KOPT-K1 (cell line): ENCODE data around the gene ACTR2.
A peak's percentile ranks its signal among the peaks of the same experiment; 100 is the strongest.
"Not testable (repeated sequence)": the region's sequence is repeated elsewhere in the genome, so short reads cannot be mapped to it uniquely, and the experiment has no call there.

Source experiments
- H3K27ac ChIP-seq: fragments of 200-600 bp; sonication (generic); 2 replicates; pipeline ENCODE4 v1.5.1; 2016; ENCODE audit warnings: antibody characterized with exemption, mild to moderate bottlenecking, low read depth, low read length; ENCODE audit not compliant: poor library complexity, severe bottlenecking
- H3K36me3 ChIP-seq: fragments of 200-600 bp; sonication (generic); 2 replicates; pipeline ENCODE4 v1.5.1; 2017; ENCODE audit warnings: antibody characterized with exemption, mild to moderate bottlenecking, low read length, moderate library complexity; ENCODE audit not compliant: insufficient read depth
- H3K9me3 ChIP-seq: fragments of 200-600 bp; sonication (generic); 2 replicates; pipeline ENCODE4 v1.5.1; 2017; ENCODE audit warnings: antibody characterized with exemption, low read length, mild to moderate bottlenecking; ENCODE audit not compliant: insufficient read depth, poor library complexity, severe bottlenecking

Gene ACTR2

DNA sequence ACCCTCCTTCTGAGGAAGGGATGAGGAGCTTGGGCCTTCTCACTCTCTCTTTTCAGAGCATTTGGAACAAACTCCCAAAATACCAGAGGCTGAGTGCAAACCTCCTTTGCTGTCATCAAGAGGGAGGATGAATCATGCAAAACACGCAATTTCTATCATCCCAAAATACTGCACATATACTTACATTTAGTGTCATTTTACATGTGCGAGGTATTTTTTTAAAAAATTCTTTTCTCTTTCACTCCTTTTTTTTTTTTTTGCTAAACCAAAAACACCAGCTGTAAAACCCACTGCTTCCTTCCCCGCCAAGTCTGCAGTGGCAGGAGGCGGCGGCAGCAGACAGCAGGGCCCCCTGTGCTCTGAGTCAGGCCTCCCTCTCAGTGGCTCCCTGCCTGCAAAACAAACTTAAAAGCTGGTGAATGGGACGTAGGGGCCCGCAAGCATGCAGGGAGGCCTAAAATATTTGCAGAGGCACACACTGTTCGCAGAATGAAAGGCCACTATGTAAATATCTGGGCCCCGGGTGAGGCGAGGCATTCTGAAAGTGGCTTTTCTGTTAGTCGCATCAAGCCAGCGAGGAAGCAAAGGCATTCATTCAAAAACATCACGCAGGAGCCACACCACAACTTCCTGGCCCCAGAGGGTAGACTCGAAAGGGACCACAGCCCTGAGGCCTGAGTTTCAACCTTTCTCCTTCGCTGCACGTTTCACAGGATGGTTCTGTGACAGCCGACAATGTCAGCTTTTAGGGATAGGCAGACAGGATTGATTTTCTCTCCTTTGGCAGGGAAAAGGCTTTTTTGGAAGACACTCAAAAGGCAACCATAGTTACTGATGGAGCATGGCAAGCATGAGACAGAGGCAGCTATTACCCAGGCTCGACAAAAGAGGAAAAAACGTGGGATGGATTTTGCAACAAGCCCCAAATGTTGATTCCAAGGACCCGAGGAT lies 73.4 kb downstream of the ACTR2 start:
- Histone ChIP-seq H3K36me3 (no peaks in the 10 kb centered on the region), H3K27ac (peak overlapping the region; percentile 68), H3K9me3 (no peaks in the 10 kb centered on the region)

DNA sequence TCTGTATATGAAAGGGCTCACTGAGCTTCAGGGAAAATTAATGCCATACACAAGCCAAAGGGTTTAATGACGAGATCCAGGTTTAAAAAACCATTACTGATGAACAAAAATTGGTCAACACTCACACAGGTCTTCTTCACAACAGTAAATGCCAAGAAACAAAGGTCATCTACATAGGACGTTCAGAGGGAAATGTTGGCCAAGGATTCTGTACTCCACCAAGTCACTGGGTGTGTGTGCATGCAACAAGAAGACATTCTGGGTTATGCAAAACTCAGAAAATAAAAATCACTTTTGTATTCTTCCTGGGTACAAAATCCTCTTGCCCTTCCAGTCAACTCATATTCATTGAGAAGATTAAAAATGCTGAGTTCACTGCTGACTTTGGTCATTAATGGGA lies 78.3 kb downstream of the ACTR2 start:
- peaks cover 18% of the 10 kb centered on the region; the same call in 1 of the 2 replicates for H3K36me3 ChIP-seq
- H3K27ac ChIP-seq: no peak overlapping the region
- no peaks in the 10 kb centered on the region for H3K9me3 ChIP-seq

DNA sequence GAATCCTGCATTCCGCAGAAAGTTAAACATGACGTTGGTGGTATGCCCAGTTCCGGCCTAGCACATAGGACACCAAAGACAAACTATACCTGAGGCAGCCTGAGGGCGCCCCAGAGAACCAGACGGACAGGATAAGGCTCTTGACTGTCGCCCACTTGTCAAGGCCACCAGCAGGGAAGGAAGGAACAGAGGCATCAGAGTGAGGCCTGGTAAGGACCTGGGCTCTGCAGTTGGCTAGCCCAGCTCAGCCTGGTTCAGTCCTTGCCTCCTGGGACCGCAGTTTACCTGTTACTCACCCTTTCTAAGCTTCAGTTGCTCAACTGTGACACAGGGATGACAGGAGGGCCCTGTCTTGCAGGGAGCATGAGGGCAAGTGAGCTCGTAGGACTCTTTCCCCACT lies 82.1 kb downstream of the ACTR2 start:
- Histone ChIP-seq H3K27ac (no peak overlapping the region), H3K36me3 (peaks cover 55% of the 10 kb centered on the region), H3K9me3 (no peaks in the 10 kb centered on the region)

- no peak overlapping the region for H3K27ac ChIP-seq
- H3K36me3 ChIP-seq: peaks cover 64% of the 10 kb centered on the region
- H3K9me3 ChIP-seq: no peaks in the 10 kb centered on the region
Measured at GRCh38 chr2:65311049-65311448, 83.4 kb downstream of the ACTR2 start.

DNA sequence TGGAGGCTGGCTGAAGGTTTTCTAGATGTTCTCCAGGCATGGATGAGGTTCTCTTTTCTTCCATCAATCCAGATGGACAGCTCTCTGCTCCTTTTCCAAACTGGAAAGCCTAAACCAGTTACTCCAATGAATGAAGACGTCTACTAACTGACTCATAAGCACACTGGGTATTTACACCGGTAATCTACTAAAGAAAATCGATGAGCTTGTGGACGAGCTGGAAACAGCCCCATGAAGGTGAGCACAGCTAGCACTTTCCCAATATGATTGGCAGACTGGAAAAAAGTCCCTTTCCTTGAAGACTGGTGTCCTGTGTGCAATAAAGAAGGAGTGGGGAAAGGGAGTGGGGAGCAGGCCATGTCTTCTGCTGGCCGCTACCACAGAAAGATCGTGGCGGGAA lies 84.0 kb downstream of the ACTR2 start:
- Histone ChIP-seq H3K27ac (no peak overlapping the region), H3K9me3 (no peaks in the 10 kb centered on the region), H3K36me3 (peaks cover 70% of the 10 kb centered on the region)

DNA sequence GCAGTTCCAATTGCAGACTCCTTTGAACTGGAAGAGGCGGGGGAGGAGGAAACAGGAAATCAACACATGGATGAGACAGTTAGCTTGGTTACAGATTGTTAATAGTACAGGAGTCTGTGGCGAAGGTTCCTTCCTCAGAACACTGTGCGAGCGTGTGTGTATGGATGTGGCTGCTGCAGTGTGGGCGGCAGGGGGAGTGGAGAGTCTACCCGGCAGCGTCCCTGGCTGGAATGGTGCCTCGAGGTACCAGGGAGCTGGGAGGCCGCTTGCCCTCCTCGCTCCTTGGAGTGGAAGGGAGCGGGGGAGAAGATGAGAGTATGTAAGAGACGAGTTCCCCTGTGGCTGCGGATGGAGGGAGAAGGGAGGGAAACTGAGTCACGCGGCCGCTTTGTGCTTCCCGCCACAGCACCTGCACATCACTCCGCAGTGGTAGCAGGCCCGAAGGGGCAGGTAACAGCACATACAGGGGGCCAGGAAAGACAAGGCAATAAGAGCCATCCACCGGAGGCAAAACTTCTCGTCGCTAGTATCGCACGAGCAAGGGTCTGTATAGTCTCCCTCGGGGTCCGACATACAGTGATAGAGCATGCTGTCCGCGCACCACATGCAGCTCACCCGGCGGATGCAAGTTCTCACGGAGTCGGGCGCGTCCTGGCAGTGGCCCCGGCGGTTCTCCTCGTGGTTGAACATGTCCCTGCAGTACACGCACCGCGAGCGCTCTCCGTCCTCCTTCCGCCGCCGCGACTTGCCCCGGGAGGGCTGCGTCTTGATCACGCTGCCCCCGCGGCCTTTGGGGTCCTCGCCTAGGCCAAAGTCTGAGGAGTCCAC lies 85.7 kb downstream of the ACTR2 start:
- no peaks in the 10 kb centered on the region for H3K9me3 ChIP-seq
- no peak overlapping the region for H3K27ac ChIP-seq
- peaks cover 74% of the 10 kb centered on the region for H3K36me3 ChIP-seq

DNA sequence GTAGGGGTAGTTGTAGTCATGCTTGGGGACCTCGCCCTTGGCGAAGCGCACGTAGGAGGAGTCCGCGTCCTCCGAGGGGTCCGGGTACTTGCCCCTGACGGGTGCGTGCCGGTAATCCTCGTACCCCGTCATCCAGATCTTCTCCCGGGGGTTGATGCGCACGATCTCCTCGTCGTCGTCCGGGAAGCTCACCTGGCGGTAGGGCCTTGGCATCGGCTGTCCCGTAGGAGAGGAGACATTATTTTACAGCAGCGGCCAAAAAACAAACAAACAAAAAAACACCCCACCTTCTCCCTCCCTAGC lies 86.3 kb downstream of the ACTR2 start:
- no peak overlapping the region for H3K27ac ChIP-seq
- peaks cover 74% of the 10 kb centered on the region for H3K36me3 ChIP-seq
- H3K9me3 ChIP-seq: no peaks in the 10 kb centered on the region

- peaks cover 65% of the 10 kb centered on the region for H3K36me3 ChIP-seq
- no peak overlapping the region for H3K27ac ChIP-seq
- no peaks in the 10 kb centered on the region for H3K9me3 ChIP-seq
Measured at GRCh38 chr2:65314801-65315441, 87.3 kb downstream of the ACTR2 start.

DNA sequence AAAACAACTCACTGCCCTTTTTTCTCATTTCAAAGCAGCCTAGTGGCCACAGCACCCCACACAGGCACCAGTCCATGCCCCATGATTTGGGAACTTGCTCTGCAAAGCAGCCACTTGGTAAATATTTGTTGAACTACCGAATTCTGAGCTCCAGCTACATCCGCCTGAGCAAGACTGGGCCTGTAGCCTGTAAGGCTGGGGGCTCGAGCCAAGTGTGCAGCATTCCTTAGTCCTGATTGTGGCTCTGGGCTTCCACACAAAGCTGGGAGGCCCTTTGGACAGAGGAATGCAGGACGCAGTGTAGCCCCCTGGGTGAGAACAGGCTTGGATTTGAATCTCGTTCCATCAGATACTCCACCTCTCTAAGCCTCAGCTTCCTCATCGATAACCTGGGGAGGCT lies 88.4 kb downstream of the ACTR2 start:
- H3K36me3 ChIP-seq: peaks cover 58% of the 10 kb centered on the region
- H3K27ac ChIP-seq: no peak overlapping the region
- no peaks in the 10 kb centered on the region for H3K9me3 ChIP-seq

GRCh38 chr2:65317351-65317750 lies 89.7 kb downstream of the ACTR2 start:
- not testable (repeated sequence) for H3K27ac ChIP-seq, H3K9me3 ChIP-seq
- H3K36me3 ChIP-seq: peaks cover 52% of the 10 kb centered on the region

- Histone ChIP-seq H3K9me3 (no peaks in the 10 kb centered on the region), H3K36me3 (peaks cover 47% of the 10 kb centered on the region), H3K27ac (no peak overlapping the region)
Measured at GRCh38 chr2:65317841-65318240, 90.2 kb downstream of the ACTR2 start.

- H3K36me3 ChIP-seq: peaks cover 33% of the 10 kb centered on the region
- H3K9me3 ChIP-seq: no peaks in the 10 kb centered on the region
- no peak overlapping the region for H3K27ac ChIP-seq
Measured at GRCh38 chr2:65319072-65319673, 91.5 kb downstream of the ACTR2 start.

DNA sequence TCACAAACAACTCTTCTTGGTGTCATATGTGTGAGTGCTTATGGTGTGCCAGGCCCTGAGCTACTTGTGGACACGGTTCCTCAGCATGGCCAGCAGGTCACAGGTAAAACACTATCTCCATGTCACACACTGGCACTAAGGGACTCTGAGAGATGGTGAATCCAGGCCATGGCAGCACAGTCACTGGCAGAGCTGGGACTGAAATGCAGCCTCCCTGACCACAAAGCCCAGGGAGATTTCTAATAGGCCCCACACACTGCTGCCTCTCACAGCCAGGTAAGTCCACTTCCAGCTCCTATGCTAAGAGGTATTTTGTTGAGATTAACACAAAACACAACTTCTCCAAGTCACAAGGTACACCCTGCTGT lies 92.0 kb downstream of the ACTR2 start:
- no peaks in the 10 kb centered on the region for H3K9me3 ChIP-seq
- H3K27ac ChIP-seq: no peak overlapping the region
- H3K36me3 ChIP-seq: peaks cover 32% of the 10 kb centered on the region

GRCh38 chr2:65320042-65320725 lies 92.6 kb downstream of the ACTR2 start:
- Histone ChIP-seq H3K36me3 (peaks cover 32% of the 10 kb centered on the region), H3K27ac (no peak overlapping the region), H3K9me3 (no peaks in the 10 kb centered on the region)
